ENCODE results near the gene MYBPC3.
"Not testable (repeated sequence)": the region's sequence is repeated elsewhere in the genome, so short reads cannot be mapped to it uniquely, and the experiment has no call there.

Gene MYBPC3

DNA sequence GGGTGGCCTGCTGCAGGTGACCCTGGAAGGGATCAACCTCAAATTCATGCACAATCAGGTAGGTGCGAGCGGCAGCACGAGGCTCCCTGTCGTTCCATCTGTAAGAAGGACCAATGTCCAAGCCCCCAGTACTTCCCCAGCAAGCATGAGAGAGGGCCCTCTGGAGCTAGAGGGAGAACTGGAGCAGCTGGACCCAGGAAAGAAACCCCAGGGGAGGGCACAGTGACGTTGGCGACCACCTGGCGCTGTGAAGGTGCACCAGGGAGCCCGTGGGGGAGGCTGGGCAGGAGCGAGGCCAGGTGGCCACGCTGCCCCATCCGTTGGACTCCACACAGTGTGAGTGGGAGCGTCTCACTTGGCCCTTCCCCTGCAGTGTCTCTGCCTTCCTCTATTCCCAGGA is 28.0 kb downstream of the MYBPC3 start:
- DNase-seq (ENCODE audit: low read depth): no peak
- H3K4me3 ChIP-seq (ENCODE audit: low read depth, low read length): no peak overlapping the region
- TF ChIP-seq, protein P1, sequence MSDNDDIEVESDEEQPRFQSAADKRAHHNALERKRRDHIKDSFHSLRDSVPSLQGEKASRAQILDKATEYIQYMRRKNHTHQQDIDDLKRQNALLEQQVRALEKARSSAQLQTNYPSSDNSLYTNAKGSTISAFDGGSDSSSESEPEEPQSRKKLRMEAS (IDR thresholded peaks at IDR 0.05; ENCODE audit: low read depth, low read length): no peak
- TF ChIP-seq, protein P2, sequence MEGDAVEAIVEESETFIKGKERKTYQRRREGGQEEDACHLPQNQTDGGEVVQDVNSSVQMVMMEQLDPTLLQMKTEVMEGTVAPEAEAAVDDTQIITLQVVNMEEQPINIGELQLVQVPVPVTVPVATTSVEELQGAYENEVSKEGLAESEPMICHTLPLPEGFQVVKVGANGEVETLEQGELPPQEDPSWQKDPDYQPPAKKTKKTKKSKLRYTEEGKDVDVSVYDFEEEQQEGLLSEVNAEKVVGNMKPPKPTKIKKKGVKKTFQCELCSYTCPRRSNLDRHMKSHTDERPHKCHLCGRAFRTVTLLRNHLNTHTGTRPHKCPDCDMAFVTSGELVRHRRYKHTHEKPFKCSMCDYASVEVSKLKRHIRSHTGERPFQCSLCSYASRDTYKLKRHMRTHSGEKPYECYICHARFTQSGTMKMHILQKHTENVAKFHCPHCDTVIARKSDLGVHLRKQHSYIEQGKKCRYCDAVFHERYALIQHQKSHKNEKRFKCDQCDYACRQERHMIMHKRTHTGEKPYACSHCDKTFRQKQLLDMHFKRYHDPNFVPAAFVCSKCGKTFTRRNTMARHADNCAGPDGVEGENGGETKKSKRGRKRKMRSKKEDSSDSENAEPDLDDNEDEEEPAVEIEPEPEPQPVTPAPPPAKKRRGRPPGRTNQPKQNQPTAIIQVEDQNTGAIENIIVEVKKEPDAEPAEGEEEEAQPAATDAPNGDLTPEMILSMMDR (IDR thresholded peaks at IDR 0.05; ENCODE audit: low read depth, low read length): no peak
- no peak for TF ChIP-seq MYC (IDR thresholded peaks at IDR 0.05; ENCODE audit: low read depth, low read length)
- TF ChIP-seq POLR2A (IDR thresholded peaks at IDR 0.05; ENCODE audit: extremely low read depth, insufficient read length): no peak

DNA sequence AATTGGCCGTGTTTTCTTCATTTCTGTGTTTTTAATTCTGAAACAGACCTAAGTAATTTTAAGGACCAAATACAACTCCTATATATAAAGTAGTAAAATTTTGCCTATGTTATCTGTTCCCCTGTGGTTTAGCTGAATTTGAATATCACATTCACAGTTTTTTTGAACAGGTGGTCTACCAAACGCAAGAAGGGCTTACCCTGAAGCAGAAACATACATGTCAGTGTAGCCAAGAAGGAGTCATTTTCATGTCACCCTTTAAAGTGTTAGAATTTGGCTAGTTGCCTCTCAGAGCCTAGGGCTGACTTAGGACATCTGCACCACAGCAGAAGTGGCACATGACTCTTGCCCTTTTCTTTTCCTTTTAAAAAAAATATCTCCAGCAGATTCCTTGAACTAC is 34.3 kb downstream of the MYBPC3 start:
- DNase-seq (ENCODE audit: low read depth): no peak
- H3K4me3 ChIP-seq (ENCODE audit: low read depth, low read length): no peak overlapping the region
- no peak for TF ChIP-seq POLR2A (IDR thresholded peaks at IDR 0.05; ENCODE audit: extremely low read depth, insufficient read length)

DNA sequence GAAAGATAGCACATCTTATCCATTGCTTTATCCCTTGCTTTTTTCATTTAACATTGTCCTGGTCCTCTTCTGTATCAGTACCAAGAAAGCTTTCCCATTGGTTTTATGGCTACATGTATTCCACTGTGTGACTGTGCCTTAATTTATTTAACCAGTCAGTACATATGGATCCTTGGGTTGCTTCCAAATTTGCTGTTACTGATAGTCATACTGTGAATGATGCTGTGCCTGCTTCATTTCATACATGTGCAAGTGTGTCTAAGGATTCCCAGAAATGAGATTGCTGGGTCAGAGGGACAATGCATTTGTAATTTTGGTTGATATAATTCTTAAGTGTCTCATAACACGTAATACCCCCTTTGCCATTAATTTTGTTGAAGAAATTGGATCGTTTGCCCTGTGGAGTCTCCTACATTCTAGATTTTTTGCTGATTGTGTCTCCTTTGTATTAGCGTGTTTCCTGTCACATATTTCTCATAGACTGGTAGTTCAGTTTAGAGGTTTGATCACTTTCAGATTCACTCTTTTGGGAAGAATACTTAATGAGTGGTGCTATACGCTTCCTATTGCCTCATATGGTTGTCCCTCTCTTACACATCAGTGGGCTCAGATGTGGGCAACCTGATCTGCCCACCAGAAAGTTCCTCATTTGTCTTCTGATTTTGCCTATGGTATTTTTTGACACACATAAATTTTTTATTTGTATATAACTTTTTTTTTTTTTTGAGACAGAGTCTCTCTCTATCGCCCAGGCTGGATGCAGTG is 35.3 kb downstream of the MYBPC3 start:
- no peak for DNase-seq (ENCODE audit: low read depth)
- no peak overlapping the region for H3K4me3 ChIP-seq (ENCODE audit: low read depth, low read length)
- no peak for TF ChIP-seq MYC (IDR thresholded peaks at IDR 0.05; ENCODE audit: low read depth, low read length)

DNA sequence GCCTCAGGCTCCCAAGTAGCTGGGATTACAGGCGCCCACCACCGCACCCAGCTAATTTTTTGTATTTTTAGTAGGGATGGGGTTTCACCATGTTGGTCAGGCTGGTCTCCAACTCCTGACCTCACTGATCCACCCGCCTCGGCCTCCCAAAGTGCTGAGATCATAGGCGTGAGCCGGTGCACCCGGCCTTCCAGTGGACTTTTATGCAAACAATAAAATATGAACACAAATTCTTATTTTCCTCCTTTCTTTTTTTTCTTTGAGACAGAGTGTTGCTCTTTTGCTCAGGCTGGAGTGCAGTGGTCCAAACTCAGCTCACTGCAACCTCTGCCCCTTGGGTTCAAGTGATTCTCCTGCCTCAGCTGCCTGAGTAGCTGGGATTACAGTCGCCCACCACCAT is 36.0 kb downstream of the MYBPC3 start:
- H3K4me3 ChIP-seq (ENCODE audit: low read depth, low read length); DNase-seq (ENCODE audit: low read depth): not testable (repeated sequence)

DNA sequence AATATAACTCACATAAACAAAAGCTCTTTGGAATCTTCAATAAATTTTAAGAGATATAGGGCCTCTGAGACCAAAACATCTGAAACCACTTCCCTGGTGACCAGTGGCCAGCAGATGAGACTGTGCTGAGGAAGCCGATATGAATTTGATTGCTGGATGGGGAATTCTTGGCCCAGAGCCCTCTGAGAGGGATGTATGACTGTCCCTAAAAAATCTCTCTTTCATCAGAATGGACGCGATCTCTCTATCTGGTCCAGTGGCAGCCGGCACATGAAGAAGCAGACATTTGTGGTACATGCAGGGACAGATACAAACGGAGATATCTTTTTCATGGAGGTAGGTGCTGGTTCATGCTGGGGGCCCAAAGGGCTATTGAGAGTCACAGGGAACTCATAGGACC is 37.5 kb downstream of the MYBPC3 start:
- H3K4me3 ChIP-seq (ENCODE audit: low read depth, low read length): no peak overlapping the region
- TF ChIP-seq, protein P2 (IDR thresholded peaks at IDR 0.05; ENCODE audit: low read depth, low read length): no peak
- TF ChIP-seq, protein P1 (IDR thresholded peaks at IDR 0.05; ENCODE audit: low read depth, low read length): no peak
- TF ChIP-seq MYC (IDR thresholded peaks at IDR 0.05; ENCODE audit: low read depth, low read length): no peak
- no peak for TF ChIP-seq POLR2A (IDR thresholded peaks at IDR 0.05; ENCODE audit: extremely low read depth, insufficient read length)
- no peak for DNase-seq (ENCODE audit: low read depth)

DNA sequence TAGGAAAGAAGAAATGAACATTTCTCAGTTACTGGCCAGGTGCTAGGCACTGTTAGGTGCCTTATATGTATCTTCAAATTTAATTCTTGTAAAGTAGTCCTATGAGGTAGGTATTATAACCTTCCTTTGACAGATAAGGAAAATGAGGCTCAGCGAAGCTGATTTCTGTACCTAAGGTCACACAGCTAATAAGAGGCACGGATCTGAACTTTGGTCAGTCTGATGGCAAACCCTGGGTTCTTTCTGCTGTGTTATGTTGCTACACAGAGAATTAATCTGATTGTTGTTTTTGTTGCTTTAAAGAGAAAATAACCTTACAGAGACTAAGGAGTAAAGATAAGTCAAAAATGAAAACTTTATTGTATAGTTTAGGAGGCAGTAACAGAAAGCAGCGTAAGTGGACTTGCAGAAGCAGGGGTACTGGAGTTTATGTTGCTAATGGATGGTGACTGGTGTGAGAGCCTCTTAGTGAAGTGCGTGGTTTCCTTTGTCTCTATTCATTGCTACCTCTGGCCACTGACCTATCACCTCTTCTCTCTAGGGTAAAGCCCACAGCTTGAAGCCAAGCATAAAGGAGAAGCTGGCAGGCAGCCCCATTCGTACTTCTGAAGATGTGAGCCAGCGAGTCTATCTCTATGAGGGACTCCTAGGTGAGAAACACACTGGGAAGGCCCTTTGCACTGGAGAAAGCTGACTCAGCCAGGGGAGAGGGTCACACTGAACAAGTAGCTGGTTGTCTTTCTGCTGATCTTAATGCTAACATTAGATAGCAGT is 44.3 kb downstream of the MYBPC3 start:
- H3K4me3 ChIP-seq (ENCODE audit: low read depth, low read length): no peak overlapping the region
- DNase-seq (ENCODE audit: low read depth): no peak
- TF ChIP-seq, protein P2 (IDR thresholded peaks at IDR 0.05; ENCODE audit: low read depth, low read length): no peak
- TF ChIP-seq, protein P1 (IDR thresholded peaks at IDR 0.05; ENCODE audit: low read depth, low read length): no peak
- no peak for TF ChIP-seq POLR2A (IDR thresholded peaks at IDR 0.05; ENCODE audit: extremely low read depth, insufficient read length)
- no peak for TF ChIP-seq MYC (IDR thresholded peaks at IDR 0.05; ENCODE audit: low read depth, low read length)

DNA sequence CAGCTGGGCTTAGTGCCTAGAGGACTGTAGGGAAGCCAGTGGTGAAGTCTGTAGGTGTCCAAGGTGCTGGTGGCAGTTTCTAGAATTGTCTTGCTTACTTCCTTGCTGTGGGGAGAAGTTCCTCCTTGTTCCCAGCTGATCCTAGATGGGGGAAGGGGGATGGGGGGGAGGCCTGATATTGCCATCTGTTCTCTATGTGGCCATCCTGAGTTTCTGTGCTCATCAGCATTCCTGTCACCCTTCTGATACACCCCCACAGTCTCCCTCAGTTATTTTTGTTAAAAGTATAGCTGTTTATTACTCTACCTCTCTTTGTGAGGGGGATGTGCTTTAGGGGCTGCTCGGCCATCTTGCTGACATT is 46.0 kb downstream of the MYBPC3 start:
- TF ChIP-seq POLR2A (IDR thresholded peaks at IDR 0.05; ENCODE audit: extremely low read depth, insufficient read length): no peak
- no peak for TF ChIP-seq MYC (IDR thresholded peaks at IDR 0.05; ENCODE audit: low read depth, low read length)
- TF ChIP-seq, protein P1 (IDR thresholded peaks at IDR 0.05; ENCODE audit: low read depth, low read length): no peak
- TF ChIP-seq, protein P2 (IDR thresholded peaks at IDR 0.05; ENCODE audit: low read depth, low read length): no peak
- no peak for DNase-seq (ENCODE audit: low read depth)
- no peak overlapping the region for H3K4me3 ChIP-seq (ENCODE audit: low read depth, low read length)

Data from NB4 (cell line).